H9 (cell line): Measurements from ENCODE around the gene FIGNL2. TPM values are rescaled to one million over a fixed set of nuclear protein-coding genes. Genes with fewer than 3 reads are reported as not detected.

Experiments
- DNase-seq: peaks from one replicate; pipeline ENCODE4 v3.0.0-alpha.2; 2017
- H2AFZ ChIP-seq: one replicate; pipeline ENCODE4 v1.6.1; 2013; ENCODE audit warnings: mild to moderate bottlenecking, low read length, control low read depth, moderate library complexity
- H2AK5ac ChIP-seq: 2 replicates; pipeline ENCODE4 v1.6.1; 2013; ENCODE audit warnings: low read length, control low read depth, mixed read lengths; ENCODE audit not compliant: insufficient read length
- H2BK120ac ChIP-seq: one replicate; pipeline ENCODE4 v1.6.1; 2013; ENCODE audit warnings: low read depth, mild to moderate bottlenecking, low read length, control low read depth, inconsistent platforms; ENCODE audit not compliant: poor library complexity, severe bottlenecking
- H2BK12ac ChIP-seq: 2 replicates; pipeline ENCODE4 v1.6.1; 2013; ENCODE audit warnings: low read length, control low read depth, mixed read lengths, low read depth; ENCODE audit not compliant: insufficient read length
- H2BK15ac ChIP-seq: 2 replicates; pipeline ENCODE4 v1.6.1; 2013; ENCODE audit warnings: low read depth, low read length, control low read depth
- H2BK20ac ChIP-seq: one replicate; pipeline ENCODE4 v1.6.1; 2013; ENCODE audit warnings: low read depth, mild to moderate bottlenecking, low read length, control low read depth, inconsistent platforms; ENCODE audit not compliant: poor library complexity, severe bottlenecking
- H2BK5ac ChIP-seq: 2 replicates; pipeline ENCODE4 v1.6.1; 2013; ENCODE audit warnings: low read length, control low read depth, mixed read lengths; ENCODE audit not compliant: insufficient read length
- H3K14ac ChIP-seq: 2 replicates; pipeline ENCODE4 v1.6.1; 2013; ENCODE audit warnings: low read length, control low read depth; ENCODE audit not compliant: insufficient read depth
- H3K18ac ChIP-seq: 2 replicates; pipeline ENCODE4 v1.6.1; 2013; ENCODE audit warnings: low read depth, mild to moderate bottlenecking, mixed read lengths, low read length, control low read depth; ENCODE audit not compliant: insufficient read length
- H3K23ac ChIP-seq: 2 replicates; pipeline ENCODE4 v1.6.1; 2013; ENCODE audit warnings: low read length, control low read depth, mixed read lengths, low read depth; ENCODE audit not compliant: insufficient read length
- H3K23me2 ChIP-seq: 2 replicates; pipeline ENCODE4 v1.6.1; 2013; ENCODE audit warnings: low read depth, mild to moderate bottlenecking, mixed read lengths, low read length, control low read depth; ENCODE audit not compliant: insufficient read length, poor library complexity, severe bottlenecking
- H3K27ac ChIP-seq: 2 replicates; pipeline ENCODE4 v1.5.1; 2013; ENCODE audit warnings: low read length, control low read depth, mixed read lengths, low read depth; ENCODE audit not compliant: insufficient read length
- H3K27me3 ChIP-seq: 2 replicates; pipeline ENCODE4 v1.6.1; 2013; ENCODE audit warnings: low read length, control low read depth, inconsistent platforms; ENCODE audit not compliant: insufficient read depth
- H3K4ac ChIP-seq: 2 replicates; pipeline ENCODE4 v1.6.1; 2013; ENCODE audit warnings: low read depth, mild to moderate bottlenecking, control low read depth, inconsistent platforms, low read length, moderate library complexity
- H3K4me1 ChIP-seq: 2 replicates; pipeline ENCODE4 v1.6.1; 2013; ENCODE audit warnings: low read length, control low read depth, inconsistent platforms; ENCODE audit not compliant: insufficient read depth
- H3K4me2 ChIP-seq: 2 replicates; pipeline ENCODE4 v1.6.1; 2013; ENCODE audit warnings: low read length, control low read depth, mixed read lengths; ENCODE audit not compliant: insufficient read length, insufficient read depth
- H3K56ac ChIP-seq: 2 replicates; pipeline ENCODE4 v1.6.1; 2013; ENCODE audit warnings: low read depth, mild to moderate bottlenecking, mixed read lengths, low read length, control low read depth; ENCODE audit not compliant: insufficient read length
- H3K79me1 ChIP-seq: 2 replicates; pipeline ENCODE4 v1.6.1; 2013; ENCODE audit warnings: low read depth, mild to moderate bottlenecking, moderate library complexity, low read length, control low read depth, inconsistent platforms; ENCODE audit not compliant: insufficient read depth, poor library complexity, severe bottlenecking
- H3K79me2 ChIP-seq: 2 replicates; pipeline ENCODE4 v1.6.1; 2013; ENCODE audit warnings: low read length, control low read depth, inconsistent platforms; ENCODE audit not compliant: insufficient read depth
- H3K9ac ChIP-seq: 2 replicates; pipeline ENCODE4 v1.6.1; 2013; ENCODE audit warnings: low read length, control low read depth, mixed read lengths; ENCODE audit not compliant: insufficient read length; ENCODE audit errors: extremely low read depth
- H3K9me3 ChIP-seq: one replicate; pipeline ENCODE4 v1.6.1; 2013; ENCODE audit warnings: low read depth, low read length, inconsistent platforms; ENCODE audit not compliant: control insufficient read depth
- H3T11ph ChIP-seq: one replicate; pipeline ENCODE4 v1.6.1; 2013; ENCODE audit warnings: mild to moderate bottlenecking, low read length, control low read depth, inconsistent platforms
- H4K20me1 ChIP-seq: one replicate; pipeline ENCODE4 v1.6.1; 2013; ENCODE audit not compliant: control insufficient read depth, insufficient read length, insufficient read depth
- H4K5ac ChIP-seq: 2 replicates; pipeline ENCODE4 v1.6.1; 2013; ENCODE audit warnings: low read depth, mild to moderate bottlenecking, mixed read lengths, low read length, control low read depth; ENCODE audit not compliant: insufficient read length
- H4K8ac ChIP-seq: replicated peaks from 2 replicates; pipeline ENCODE4 v1.6.1; 2013; ENCODE audit warnings: low read length, control low read depth, mixed read lengths, low read depth; ENCODE audit not compliant: insufficient read length
- H4K91ac ChIP-seq: 2 replicates; pipeline ENCODE4 v1.6.1; 2013; ENCODE audit warnings: low read depth, mild to moderate bottlenecking, moderate library complexity, mixed read lengths, low read length, control low read depth; ENCODE audit not compliant: insufficient read length
- H3K27ac Mint-ChIP-seq, 3 experiments: 2 replicates in 2 of 3; 3 replicates in 1 of 3; pipeline ENCODE4 v1.8.0; 2020 to 2021; ENCODE audit warnings: mixed read lengths in 3 of 3, mild to moderate bottlenecking in 1 of 3, moderate library complexity in 1 of 3
- H3K27me3 Mint-ChIP-seq: 2 replicates; pipeline ENCODE4 v1.8.0; 2021; ENCODE audit warnings: low read depth, mild to moderate bottlenecking, moderate library complexity, mixed read lengths
- H3K36me3 Mint-ChIP-seq, 3 experiments: 2 replicates in 2 of 3; 3 replicates in 1 of 3; pipeline ENCODE4 v1.8.0; 2020 to 2021; ENCODE audit warnings: low read depth in 3 of 3, mixed read lengths in 3 of 3; ENCODE audit not compliant: insufficient read depth in 1 of 3
- H3K4me1 Mint-ChIP-seq, 2 experiments: 2 replicates each; pipeline ENCODE4 v1.8.0; 2020; ENCODE audit warnings: mixed read lengths in 2 of 2
- H3K4me3 Mint-ChIP-seq, 2 experiments: 2 replicates in 1 of 2; 3 replicates in 1 of 2; pipeline ENCODE4 v1.8.0; 2020 to 2021; ENCODE audit warnings: mild to moderate bottlenecking in 2 of 2, mixed read lengths in 2 of 2, moderate library complexity in 1 of 2
- H3K9me3 Mint-ChIP-seq, 2 experiments: 2 replicates in 1 of 2; 3 replicates in 1 of 2; pipeline ENCODE4 v1.8.0; 2020; ENCODE audit warnings: mild to moderate bottlenecking in 2 of 2, mixed read lengths in 2 of 2, moderate library complexity in 1 of 2
- CTCF ChIP-seq: fragments of 200-600 bp; sonication (generic); conservative IDR thresholded peaks from 3 replicates; pipeline ENCODE4 v1.8.0; 2021; ENCODE audit warnings: antibody characterized with exemption, mild to moderate bottlenecking
- WGBS: extraction: QIAGEN DNeasy Blood & Tissue Kit; methylation state at CpG from one replicate; pipeline ENCODE4 v1.1.7; 2013; ENCODE audit warnings: missing lambda C conversion rate, low lambda C conversion rate, mixed read lengths; ENCODE audit not compliant: insufficient read length; ENCODE audit errors: extremely low coverage; 5-methylcytosine and 5-hydroxymethylcytosine counted together
- total RNA-seq: library from RNA; stranded (reverse); gene quantifications from 2 replicates; pipeline ENCODE4 v1.2.1, GENCODE V29; 2021

The FIGNL2 gene
- total RNA-seq, 1 experiment from 2014 or later: 19.7 TPM

GRCh38 chr12:51825216-51825615 lies 23.3 kb downstream of the FIGNL2 start:
- Histone ChIP-seq H2BK120ac (no peak overlapping the region), H3K56ac (no peak overlapping the region), H3K4me2 (no peak overlapping the region), H3K4ac (no peak overlapping the region), H3K23me2 (peaks cover 3% of the 10 kb centered on the region), H3K23ac (no peak overlapping the region), H3K9me3 (no peaks in the 10 kb centered on the region), H2BK12ac (no peak overlapping the region), H2BK20ac (no peak overlapping the region), H3K79me2 (no peaks in the 10 kb centered on the region), H3K14ac (no peak overlapping the region), H4K20me1 (no peaks in the 10 kb centered on the region), H2BK15ac (no peak overlapping the region), H3K4me1 (peaks cover 14% of the 10 kb centered on the region), H3K9ac (no peak overlapping the region), H3T11ph (no peak overlapping the region), H4K5ac (no peak overlapping the region), H3K27ac (no peak overlapping the region), H3K27me3 (no peaks in the 10 kb centered on the region), H2AK5ac (no peak overlapping the region), H2BK5ac (no peak overlapping the region), H2AFZ (no peak overlapping the region), H3K18ac (no peak overlapping the region), H3K79me1 (no peaks in the 10 kb centered on the region), H4K91ac (no peak overlapping the region), H4K8ac (no peak overlapping the region)
- TF ChIP-seq CTCF: no peak
- Mint-ChIP-seq H3K36me3 (peaks cover 0 to 6% (median 3%) of the 10 kb centered on the region in 3 experiments; a peak in 4 of 7 replicates), H3K9me3 (no peaks in the 10 kb centered on the region; a peak in 1 of 5 replicates), H3K27me3 (peaks cover 11% of the 10 kb centered on the region), H3K4me1 (peaks cover 52 to 62% of the 10 kb centered on the region in 2 experiments), H3K4me3 (no peak overlapping the region), H3K27ac (peak overlapping the region in 2 of 3 experiments; percentile 68 to 83; a peak in 2 of 7 replicates)
- WGBS: no CpG with 5 or more reads among the region's 5 CpGs
- no peak for DNase-seq
